HG02884 (cell line): ENCODE measurements around the gene SOSTDC1.
"Not testable (repeated sequence)": the region's sequence is repeated elsewhere in the genome, so short reads cannot be mapped to it uniquely, and the experiment has no call there.

Source experiments
- ATAC-seq: cut with Tn5 transposase; IDR thresholded peaks from one replicate; pipeline ENCODE4 v1.9.1; 2021; ENCODE audit warnings: mild to moderate bottlenecking, moderate library complexity; ENCODE audit not compliant: unreplicated experiment

The SOSTDC1 gene

DNA sequence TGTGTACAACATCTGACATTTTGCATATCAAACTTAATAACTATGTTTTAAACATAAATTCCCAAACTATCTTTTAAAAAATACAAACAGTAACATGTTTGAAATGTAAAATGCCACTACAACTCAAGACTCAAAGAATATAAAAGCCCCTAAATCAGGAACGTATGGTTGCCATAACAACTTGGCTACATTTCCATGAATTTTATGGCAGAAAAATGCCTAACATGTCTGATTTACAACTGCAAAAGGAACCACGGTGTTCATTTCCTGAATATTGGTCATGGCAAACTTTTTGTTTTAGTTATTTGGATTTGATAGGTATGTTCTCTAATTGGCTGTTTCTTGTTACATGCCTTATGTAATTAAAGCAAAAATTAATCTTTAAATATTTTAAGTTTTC is 2.0 kb downstream of the SOSTDC1 start:
- ATAC-seq: no peak

DNA sequence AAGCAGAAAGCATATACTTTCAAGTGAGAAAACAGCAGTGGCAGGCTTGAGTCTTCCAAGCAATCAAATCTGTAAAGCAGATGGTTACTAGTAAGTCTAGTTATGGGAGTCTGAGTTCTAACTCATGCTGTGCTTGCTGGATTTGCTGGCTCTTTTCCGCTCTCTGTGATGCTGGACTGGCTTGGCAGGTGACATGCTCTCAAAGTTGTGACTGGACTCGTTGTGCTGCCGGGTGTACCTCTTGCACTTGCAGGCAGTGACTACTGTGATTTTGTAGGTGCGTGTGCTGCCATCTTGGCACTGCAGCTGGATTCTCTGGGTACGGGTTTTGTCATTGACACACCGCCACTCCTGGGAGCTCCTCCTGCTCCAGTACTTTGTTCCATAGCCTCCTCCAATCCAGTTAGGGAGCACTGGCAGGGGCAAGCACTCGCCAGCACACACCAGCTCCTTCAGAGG is 3.1 kb downstream of the SOSTDC1 start:
- no peak for ATAC-seq

- no peak for ATAC-seq
Observed at GRCh38 chr7:16460789-16461493, 4.6 kb downstream of the SOSTDC1 start.

DNA sequence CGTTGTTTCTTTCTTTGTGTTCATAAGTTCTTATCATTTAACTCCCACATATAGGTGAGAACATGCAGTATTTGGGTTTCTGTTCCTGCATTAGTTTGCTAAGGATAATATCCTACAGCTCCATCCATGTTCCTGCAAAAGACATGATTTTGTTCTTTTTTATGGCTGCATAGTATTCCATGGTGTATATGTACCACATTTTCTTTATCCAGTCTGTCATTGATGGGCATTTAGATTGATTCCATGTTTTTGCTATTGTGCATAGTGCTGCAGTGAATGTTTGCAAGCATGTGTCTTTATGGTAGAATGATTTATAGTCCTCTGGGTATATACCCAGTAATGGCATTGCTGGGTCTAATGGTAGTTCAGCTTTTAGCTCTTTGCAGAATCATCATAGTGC is 9.2 kb downstream of the SOSTDC1 start:
- not testable (repeated sequence) for ATAC-seq

- no peak for ATAC-seq
Observed at GRCh38 chr7:16455591-16455990, 9.9 kb downstream of the SOSTDC1 start.

GRCh38 chr7:16450366-16450765 is 15.2 kb downstream of the SOSTDC1 start:
- ATAC-seq: no peak

- no peak for ATAC-seq
Observed at GRCh38 chr7:16447876-16448275, 17.7 kb downstream of the SOSTDC1 start.

DNA sequence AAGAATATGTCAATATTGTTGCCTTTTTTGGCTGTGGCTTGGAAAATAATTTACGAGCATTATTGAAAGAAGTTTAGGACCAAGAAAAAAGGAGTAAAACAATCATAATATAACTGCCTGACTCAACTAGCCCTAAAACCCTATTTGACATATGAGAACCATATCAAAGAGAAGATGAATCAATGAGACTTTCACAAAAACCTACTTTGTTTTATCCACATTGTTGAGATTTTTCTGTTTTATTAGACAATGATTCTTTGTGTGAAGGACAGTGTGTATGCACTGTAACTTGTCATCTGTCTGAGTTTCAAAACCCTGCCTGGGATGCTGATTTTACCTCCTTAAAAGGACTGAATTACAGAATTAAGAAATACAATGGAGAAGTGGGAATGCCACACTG is 19.0 kb downstream of the SOSTDC1 start:
- ATAC-seq: no peak

GRCh38 chr7:16443871-16444270 is 21.7 kb downstream of the SOSTDC1 start:
- not testable (repeated sequence) for ATAC-seq

- no peak for ATAC-seq
Observed at GRCh38 chr7:16438988-16439387, 26.6 kb downstream of the SOSTDC1 start.

- ATAC-seq: no peak
Observed at GRCh38 chr7:16436306-16436705, 29.2 kb downstream of the SOSTDC1 start.

- ATAC-seq: no peak
Observed at GRCh38 chr7:16433568-16434122, 31.9 kb downstream of the SOSTDC1 start.

- ATAC-seq: no peak
Observed at GRCh38 chr7:16432425-16432731, 33.2 kb downstream of the SOSTDC1 start.

- ATAC-seq: no peak
Observed at GRCh38 chr7:16431646-16432424, 33.7 kb downstream of the SOSTDC1 start.

- no peak for ATAC-seq
Observed at GRCh38 chr7:16430133-16430532, 35.4 kb downstream of the SOSTDC1 start.

DNA sequence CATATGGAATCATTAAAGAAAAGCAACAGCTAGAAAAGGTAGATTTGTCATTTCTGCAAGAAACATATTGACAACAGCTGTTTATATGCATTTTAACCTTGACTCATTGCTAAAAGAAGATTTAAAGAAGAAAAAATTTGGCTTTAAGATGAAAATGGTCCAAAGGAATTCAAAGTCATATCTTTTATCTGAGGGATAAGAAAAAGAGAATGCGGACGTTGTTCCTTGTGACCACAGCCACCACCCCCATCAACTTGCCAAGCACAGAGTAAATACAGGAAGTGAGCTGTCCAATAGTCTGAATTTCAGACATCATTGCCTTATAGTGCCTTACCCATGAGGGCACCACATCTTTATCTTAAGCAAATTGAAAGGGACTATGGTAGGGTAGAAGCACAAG is 36.9 kb downstream of the SOSTDC1 start:
- ATAC-seq: no peak

DNA sequence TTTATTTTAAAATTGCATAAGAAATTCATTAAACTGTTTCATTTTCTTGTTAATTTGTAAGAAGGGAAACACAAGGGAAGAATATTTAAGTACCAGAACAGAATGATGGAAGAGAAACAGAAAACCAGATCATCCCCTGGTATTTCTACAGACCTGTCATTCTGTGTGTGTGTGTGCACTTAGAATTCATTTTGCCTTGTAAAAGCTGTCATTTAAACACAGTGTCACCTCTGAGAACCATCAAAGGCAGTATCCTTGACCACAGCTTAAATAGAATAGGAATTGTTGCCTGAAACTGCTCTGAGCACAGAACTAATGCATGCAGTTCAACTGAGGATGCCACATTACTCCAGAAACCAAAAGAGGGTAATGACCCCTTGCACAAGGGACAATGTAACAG is 37.4 kb downstream of the SOSTDC1 start:
- ATAC-seq: no peak

DNA sequence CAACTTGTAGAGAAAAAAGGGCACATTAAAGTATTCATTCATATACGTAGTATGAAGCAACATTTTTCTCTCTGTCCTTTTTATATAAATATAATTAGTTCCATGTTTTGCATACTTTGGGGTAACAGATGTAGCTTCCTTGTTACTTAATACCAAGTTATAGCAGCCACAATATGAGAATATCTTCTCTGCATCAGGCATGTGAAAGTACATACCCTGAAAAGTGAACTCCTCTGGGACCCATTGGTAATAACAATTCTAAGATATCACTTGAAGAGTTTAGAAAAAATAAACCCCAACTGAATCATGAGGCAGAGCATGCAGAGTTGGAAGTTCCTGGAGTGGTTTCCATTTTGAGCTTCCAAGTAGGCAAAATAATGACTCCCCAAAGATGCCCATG is 41.8 kb downstream of the SOSTDC1 start:
- ATAC-seq: no peak

DNA sequence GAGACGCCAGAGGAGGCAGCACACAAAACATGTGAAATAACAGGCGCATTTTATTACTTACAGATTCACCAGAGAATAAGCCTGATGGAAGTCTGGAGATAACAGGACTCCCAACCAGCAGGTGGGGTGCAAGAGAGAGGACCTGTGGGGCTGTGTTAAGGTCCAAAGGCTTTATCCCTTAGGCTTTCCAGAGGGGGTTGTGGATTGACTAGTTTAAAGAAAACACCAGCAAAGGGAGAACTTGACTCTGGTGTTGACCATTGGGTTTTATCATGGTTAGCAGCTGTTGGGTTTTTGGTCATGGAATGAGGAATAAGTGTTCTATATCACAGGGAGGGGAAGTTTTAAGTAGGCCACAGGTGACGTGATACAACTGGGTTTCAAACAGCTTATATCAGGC is 42.6 kb downstream of the SOSTDC1 start:
- no peak for ATAC-seq

DNA sequence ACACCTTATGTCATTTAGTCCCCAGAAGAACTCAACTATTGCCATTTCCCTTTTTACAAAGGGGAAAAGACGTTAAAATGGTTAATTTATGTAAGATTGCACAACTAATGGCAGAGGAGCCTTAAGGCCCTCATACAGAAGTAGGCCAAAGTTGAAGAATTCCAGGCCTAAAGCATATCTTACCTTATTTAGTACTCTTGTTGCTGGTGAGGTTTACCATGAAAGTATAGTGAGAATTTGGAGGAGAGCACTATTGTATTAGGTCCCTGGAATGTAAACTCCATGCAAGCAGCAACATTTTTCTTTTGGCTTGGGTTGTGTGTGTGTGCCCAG is 43.5 kb downstream of the SOSTDC1 start:
- no peak for ATAC-seq

- peak; percentile 20 for ATAC-seq
Observed at GRCh38 chr7:16421333-16422102, 44.0 kb downstream of the SOSTDC1 start, which contains the start of gene CRPPA. CRPPA (minus strand) TSS chr7:16421538; CDS start chr7:16421322, 216 bp downstream.
